ENCODE data around the gene KIAA0753. TPM values are rescaled to one million over a fixed set of nuclear protein-coding genes. Genes with fewer than 3 reads are reported as not detected.

Gene KIAA0753
- total RNA-seq, 6 experiments from 2014 or later: 3.7 to 6.5 (median 4.9) TPM

- ATAC-seq (no peak), DNase-seq (no peak)
- Histone ChIP-seq H3K27me3 (no peaks in the 10 kb centered on the region), H3K9me3 (no peaks in the 10 kb centered on the region), H3K4me3 (no peak overlapping the region), H3K36me3 (peaks cover 0 to 6% (median 2%) of the 10 kb centered on the region in 4 donors), H3K4me1 (peaks cover 0 to 23% (median 9%) of the 10 kb centered on the region in 4 donors), H3K27ac (no peak overlapping the region)
- TF ChIP-seq POLR2A (IDR thresholded peaks at IDR 0.05): no peak
- TF ChIP-seq CTCF (IDR thresholded peaks at IDR 0.05): no peak
- intact Hi-C loops (cut with DNase I): loop anchor here (5.0 to 10.0 kb wide), 3 partner anchors 63 to 166 kb away; no protein-coding TSS in a partner anchor
- WGBS (ENCODE audit: insufficient coverage, low coverage, low lambda C conversion rate, missing lambda C conversion rate): 87% methylated on average over 9 of the region's 24 CpGs
Observed at GRCh38 chr17:6638046-6638908, 2.2 kb downstream of the KIAA0753 start.

DNA sequence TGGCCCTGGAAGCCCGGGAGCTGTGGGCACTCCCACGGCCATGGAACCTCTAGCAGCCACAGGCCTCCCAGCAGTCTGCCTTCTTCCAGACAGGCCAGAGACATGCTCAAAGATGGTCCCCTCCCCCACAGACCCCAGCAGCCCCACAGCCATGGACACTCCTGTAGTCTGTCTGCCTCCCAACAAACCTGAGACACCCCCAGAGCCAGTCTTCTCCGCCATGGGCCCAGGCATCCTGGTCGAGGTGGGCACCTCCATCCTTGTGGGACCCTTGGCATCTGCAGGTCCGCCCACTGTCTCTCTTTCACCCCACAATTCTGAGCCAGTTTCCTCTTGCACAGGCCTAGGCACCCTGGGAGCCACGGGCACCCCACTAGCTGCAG is 3.1 kb downstream of the KIAA0753 start:
- no CpG with 5 or more reads among the region's 6 CpGs for WGBS (ENCODE audit: insufficient coverage, low coverage, low lambda C conversion rate, missing lambda C conversion rate)
- TF ChIP-seq POLR2A (IDR thresholded peaks at IDR 0.05): no peak
- no peak for TF ChIP-seq CTCF (IDR thresholded peaks at IDR 0.05)
- ATAC-seq: no peak
- peaks cover 0 to 14% (median 2%) of the 10 kb centered on the region in 4 donors for H3K36me3 ChIP-seq
- H3K4me3 ChIP-seq: no peak overlapping the region
- intact Hi-C loops (cut with DNase I): loop anchor here (5.0 to 10.0 kb wide), 3 partner anchors 63 to 165 kb away; no protein-coding TSS in a partner anchor
- H3K27me3 ChIP-seq: no peaks in the 10 kb centered on the region
- H3K27ac ChIP-seq: no peak overlapping the region
- H3K4me1 ChIP-seq: peaks cover 0 to 18% (median 7%) of the 10 kb centered on the region in 4 donors
- H3K9me3 ChIP-seq: no peaks in the 10 kb centered on the region
- DNase-seq: no peak

DNA sequence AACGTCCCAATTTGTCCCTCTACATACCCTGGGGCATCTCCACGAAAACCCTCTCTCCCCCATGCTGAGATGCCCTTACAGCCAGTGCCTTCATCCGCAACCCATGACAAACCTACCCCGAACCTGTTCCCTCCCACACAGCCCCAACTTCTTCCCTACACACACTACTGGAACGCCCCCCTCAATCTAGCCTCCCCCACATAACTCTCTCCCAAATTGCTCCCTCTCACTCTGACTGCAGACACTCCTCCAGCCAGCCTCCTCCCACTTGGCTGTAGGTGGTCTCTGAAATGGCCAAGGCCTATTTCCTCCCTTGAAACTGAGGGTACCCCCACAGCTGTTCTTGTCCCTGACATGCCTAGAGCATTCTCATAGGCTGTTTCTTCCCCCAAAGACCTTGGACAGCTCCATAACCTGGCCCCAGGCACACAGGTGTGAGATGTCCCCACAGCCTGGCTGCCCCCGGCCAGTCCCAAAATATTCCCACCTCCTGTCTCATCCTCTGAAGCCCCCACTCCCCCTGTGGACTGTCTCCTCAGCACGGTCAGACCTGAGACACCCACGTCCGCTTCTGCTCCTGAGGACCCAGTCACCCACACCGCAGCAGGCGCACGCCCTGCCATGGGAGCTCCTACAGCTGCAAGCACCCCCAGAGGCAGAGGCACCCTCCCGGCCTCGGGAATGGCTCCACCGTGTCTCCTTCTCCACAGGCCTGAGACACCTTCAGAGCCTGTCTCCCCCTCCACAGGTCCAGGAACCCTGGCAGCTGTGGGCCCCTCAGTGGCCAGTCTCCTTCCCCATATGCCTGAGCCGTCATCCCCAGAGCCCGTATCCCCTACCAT is 3.7 kb downstream of the KIAA0753 start:
- no peaks in the 10 kb centered on the region for H3K27me3 ChIP-seq
- H3K9me3 ChIP-seq: no peaks in the 10 kb centered on the region
- peaks cover 0 to 11% (median 4%) of the 10 kb centered on the region in 4 donors for H3K4me1 ChIP-seq
- no peak for TF ChIP-seq CTCF (IDR thresholded peaks at IDR 0.05)
- no peak for TF ChIP-seq POLR2A (IDR thresholded peaks at IDR 0.05)
- no peak overlapping the region for H3K4me3 ChIP-seq
- no peak for ATAC-seq
- no peak for DNase-seq
- peaks cover 0 to 17% (median 4%) of the 10 kb centered on the region in 4 donors for H3K36me3 ChIP-seq
- no peak overlapping the region for H3K27ac ChIP-seq
- intact Hi-C loops (cut with DNase I): loop anchor here (5.0 to 10.0 kb wide), 3 partner anchors 62 to 165 kb away; no protein-coding TSS in a partner anchor
- 90% methylated on average over 6 of the region's 17 CpGs for WGBS (ENCODE audit: insufficient coverage, low coverage, low lambda C conversion rate, missing lambda C conversion rate)

DNA sequence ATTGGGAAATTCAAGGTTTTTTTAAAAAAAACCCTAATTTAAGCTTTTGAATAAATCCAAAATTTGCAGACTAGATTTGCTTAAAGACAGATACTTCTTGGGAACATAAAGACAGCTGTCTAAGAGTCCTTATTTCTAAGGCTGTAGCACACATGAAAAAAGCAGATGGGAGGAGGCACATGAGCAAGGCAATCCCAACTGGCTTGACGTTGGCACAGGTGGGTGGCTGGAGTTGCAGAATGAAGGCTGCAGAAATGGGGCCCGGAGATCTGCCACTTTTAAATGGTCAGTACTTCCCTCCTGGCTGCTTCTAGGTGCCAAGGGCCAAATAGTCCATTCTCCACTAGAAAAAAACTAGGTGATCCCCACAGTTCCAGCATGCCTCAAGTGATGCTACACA is 4.4 kb downstream of the KIAA0753 start:
- TF ChIP-seq POLR2A (IDR thresholded peaks at IDR 0.05) (no peak), CTCF (IDR thresholded peaks at IDR 0.05) (no peak)
- WGBS (ENCODE audit: insufficient coverage, low coverage, low lambda C conversion rate, missing lambda C conversion rate): 71% methylated on average over 1 of the region's 2 CpGs
- Histone ChIP-seq H3K4me1 (peaks cover 0 to 7% (median 3%) of the 10 kb centered on the region in 4 donors), H3K9me3 (no peaks in the 10 kb centered on the region), H3K27ac (no peak overlapping the region), H3K4me3 (no peak overlapping the region), H3K36me3 (peaks cover 0 to 23% (median 4%) of the 10 kb centered on the region in 4 donors), H3K27me3 (no peaks in the 10 kb centered on the region)
- intact Hi-C loops (cut with DNase I): loop anchor here (5.0 to 10.0 kb wide), 3 partner anchors 61 to 164 kb away; no protein-coding TSS in a partner anchor
- ATAC-seq (no peak), DNase-seq (no peak)
